NCI-H1417 treated with DMSO at 0.1 percent for 48 hours (cell line): ENCODE measurements around the gene CHSY1.

Experiments
- DNase-seq: peaks from one replicate; lab custom pipeline; 2025; lab: John Stamatoyannopoulos, UW

CHSY1 gene

DNA sequence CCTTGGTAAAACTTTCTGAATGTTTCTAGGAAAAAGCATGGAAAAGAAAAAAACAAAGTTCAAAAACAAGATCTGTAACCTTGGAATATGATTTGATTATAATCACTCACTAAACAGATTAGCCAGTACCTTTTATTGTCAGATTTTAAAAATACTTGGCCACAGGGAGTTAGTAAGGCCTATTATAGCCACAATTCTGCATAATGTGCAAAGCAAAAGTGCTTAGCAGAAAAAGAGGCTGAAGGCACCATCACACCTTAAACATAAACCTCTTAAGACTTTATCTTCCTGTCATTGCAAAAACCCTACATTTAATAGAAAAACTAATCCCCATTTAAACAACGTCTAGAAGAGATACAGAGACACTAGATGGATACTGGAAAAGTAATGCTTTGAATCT lies 41.8 kb downstream of the CHSY1 start:
- no peak for DNase-seq

DNA sequence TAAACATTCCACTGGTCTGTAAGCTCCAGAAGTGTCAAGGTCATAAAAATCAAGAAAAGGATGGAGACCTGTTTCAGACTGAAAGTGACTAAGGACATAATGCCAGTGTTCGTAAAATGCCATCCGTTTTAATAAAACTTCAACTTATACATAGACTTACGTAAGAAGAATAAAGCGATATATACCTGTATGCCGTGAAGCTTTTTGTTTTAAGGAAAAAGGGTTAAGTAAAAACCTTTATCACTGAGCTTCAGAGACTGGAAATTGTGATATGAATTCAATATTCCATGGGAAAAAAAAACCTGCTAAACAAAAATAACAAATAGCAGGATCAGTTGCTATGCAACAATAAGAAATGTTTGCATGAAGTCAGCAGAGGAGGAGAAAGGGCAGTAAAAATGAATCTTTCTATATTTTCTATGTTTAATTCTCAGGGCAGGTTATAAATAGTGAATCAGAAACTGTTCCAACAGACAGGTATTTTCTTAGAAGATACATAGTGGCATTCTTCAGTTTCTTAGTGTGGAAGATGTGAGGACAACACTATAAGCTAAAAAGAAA lies 42.5 kb downstream of the CHSY1 start:
- no peak for DNase-seq

DNA sequence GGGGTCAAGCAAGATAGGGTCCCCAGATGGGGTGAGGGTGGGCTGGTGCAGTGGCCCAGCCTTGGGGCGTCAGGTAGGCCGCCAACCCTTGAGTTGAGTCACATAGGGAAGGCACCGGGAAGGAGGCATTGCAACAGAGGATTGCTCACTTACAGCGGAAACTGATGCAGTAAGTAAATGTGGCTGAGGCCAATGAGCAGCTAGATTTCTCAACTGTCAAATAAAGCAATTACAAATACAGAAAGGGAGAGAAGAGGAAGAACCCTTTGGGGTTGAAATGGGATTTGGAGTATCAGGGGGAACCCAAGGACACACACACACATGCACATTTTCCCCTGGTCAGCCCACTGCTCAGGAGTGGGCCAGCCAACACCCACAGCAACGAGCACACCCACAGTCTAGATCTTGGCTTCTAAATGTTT lies 44.0 kb downstream of the CHSY1 start:
- DNase-seq, result no peak

DNA sequence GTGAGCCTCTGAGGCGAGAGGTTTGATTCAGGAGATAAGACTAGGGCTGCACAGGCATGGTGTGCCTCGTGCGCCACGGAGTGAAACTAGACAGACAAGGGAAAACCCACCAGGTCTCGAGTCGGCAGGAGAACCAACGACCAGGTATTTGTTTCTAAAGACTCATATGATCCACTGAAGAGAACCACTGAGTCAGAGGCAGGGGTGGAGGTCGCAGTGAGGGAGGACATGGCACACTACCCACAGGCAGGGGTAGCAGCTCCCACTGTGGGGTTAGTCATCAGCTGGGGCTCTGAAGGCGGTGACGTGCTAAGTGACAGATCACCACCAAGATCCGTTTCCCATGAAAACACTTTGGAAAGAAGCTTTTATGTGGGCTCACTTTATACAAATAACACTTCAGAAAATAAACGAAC lies 45.7 kb downstream of the CHSY1 start:
- no peak for DNase-seq

DNA sequence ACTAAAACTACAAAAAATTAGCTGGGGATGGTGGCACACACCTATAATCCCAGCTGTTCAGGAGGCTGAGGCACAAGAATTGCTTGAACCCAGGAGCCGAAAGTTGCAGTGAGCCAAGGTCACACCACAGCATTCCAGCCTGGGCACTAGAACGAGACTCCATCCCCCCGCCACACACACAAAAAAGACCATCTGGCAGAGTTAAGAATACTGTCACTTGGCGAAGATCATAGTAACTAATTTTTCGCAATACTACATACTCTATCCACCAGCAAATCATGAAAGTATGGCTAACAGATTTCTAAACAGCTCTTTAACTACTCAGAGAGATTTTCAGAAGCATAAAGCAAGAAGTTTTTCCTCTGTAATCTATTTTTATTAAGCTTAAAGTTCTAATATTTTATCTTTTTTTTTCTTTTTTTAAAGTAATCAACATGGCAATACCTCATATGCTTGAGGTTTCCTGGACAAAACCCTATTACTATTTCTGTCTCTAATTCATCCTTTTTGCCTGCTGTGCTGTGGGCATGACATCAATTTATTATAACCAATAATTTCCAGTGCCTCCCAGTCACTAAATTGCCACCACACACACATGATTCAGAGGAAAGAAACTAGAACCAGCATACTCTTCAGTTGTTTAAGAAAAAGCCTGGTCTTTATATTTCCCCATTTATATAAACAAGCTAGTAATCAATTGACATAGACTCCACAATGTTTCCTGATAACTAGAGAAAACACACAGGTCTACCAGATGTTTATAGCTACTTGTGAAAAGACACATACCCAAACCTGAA lies 46.9 kb downstream of the CHSY1 start:
- no peak for DNase-seq

DNA sequence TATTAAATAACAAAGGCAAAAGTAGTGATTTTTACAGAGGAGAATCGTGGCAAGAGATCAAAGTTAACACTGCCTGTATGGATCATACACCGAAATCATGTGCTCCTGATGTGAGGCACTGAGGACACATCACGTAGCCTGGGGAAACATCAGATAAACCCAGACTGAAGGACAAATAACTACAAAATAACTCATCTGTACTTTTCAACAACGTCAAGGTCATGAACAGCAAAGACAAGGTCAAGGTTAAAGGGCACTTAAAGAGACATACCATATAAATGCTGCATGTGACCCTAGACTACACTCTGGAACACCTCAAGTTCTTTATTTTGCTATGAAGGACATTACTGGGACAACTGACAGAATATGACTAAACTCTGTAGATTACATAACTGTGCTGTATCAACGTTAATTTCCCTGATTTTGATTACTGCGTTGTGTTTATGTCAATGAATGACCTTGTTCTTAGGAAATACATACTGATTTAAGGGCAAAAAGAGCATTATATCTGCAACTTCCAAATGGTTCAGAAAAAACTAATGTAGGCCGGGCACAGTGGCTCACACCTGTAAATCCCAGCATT lies 48.1 kb downstream of the CHSY1 start:
- no peak for DNase-seq

DNA sequence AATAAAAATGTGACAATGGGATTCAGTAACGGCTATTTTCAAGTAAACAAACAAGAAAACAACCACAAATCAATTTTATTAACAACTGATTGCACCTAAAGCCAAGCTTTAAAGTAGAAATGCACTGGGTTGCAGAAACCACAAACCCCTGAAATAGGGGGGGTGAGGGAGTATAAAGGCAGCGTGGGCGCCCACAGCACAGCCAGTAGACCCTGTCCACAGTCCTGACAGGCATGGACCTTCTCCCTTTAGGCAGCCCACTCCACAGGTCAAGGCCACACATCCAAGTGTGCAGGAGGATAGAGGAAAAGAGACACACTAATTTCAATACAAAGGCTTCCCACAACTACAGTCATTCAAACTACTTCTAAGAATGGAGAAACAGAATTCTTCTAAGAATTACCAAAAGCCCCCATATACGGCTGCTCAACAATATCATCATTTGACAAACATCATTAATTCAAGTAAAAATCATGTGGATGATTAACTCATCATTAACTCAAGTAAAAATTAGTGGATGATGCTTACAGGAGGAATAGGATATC lies 48.7 kb downstream of the CHSY1 start:
- no peak for DNase-seq

DNA sequence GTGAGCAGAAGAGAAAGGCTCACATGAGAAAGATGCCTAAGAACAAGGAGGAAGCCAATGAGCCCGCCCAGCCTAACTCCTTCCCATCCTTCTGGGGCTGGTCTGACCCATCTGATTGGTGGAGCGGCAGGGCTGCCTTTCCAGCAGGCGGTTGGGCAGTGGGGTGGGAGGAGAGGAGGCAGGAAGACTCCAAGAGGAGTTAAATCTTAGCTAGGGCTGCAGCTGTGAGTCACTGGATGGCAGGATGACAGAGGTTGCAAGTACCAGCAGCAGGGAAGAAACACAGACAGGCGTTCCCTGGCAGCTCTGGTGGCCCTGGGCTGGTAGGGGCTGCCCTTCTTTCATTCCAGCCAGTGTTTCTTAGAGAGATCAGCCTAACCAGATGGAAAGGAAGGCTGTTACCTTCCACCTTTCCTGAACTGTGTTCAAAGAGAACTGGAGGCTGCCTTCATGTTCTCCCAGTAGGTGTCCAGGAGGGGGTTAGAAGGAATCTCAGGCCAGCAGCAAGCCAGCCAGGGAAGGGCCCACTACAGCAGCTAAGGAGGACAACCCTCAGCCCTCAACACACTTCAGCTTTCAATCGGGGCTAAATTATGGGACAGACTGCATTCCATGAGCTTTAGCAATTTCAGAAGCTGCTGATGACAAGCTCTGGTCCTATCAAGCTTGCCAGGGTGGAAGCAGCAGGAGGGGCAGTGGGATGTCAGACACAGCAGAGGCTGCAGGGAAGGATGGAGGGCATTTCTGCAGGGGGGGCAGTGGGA lies 50.3 kb downstream of the CHSY1 start:
- DNase-seq, result no peak

DNA sequence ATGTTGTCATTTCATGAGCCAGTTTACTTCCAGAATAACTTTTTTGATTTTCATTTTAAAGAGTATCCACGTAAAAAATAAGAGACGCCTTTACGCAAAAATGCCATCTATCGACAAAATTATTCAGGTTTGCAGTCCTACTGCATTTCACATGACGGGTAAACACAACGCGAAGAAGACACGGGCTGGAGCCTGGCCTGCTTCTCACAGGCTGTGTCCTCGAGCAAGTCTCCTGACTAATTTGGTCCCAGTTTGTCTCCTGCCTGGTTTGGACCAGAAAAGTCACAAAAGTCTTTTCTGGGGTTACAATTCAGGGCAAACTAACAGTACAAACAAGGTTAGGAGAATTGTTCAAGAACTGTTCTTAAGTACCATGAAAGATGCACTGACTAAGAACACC lies 51.7 kb downstream of the CHSY1 start:
- no peak for DNase-seq

DNA sequence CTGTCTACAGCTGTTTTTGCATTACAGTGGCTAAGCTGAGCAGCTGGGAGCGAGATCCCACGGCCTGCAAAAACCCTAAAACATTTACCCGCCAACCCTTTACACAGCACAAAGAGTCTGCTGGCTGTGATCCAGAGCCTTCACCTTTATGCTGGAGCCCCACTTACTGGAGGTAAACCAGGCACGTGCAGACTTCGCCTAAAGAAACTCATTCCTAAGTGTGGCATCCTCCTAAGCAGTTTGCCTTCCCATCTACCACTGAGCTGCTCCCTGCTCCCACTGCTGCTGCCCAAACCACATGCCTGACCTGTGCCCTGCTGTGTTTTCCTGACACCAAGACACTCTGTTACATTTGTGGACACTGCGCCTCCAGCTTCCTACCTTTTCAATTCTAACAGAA lies 53.0 kb downstream of the CHSY1 start:
- DNase-seq, result no peak

DNA sequence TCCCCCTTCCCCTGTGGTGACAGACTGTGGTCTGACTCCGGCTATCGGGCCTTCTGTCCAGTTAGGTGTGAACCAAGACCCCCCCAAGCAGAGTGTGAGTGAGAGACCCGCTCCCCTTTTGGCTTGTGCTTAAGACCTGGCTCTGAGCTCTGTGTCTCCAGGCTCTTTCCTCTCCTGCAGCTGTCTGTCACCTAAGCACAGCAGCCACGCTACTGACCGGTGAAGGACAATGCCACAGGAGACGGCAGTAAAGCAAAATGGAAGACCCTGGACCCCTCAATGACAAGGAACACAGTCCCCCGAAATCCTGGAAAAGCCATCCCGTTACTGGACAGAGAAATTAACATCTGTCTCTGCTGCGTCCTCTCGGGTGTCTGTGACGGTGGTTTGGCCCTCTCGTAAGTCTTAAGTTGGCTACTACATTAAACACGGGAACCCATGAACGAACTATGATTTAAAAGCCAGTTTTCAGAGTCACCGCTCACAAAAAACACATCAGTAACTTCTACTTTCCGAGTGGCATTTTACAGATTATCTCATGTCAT lies 53.7 kb downstream of the CHSY1 start:
- DNase-seq, result no peak

DNA sequence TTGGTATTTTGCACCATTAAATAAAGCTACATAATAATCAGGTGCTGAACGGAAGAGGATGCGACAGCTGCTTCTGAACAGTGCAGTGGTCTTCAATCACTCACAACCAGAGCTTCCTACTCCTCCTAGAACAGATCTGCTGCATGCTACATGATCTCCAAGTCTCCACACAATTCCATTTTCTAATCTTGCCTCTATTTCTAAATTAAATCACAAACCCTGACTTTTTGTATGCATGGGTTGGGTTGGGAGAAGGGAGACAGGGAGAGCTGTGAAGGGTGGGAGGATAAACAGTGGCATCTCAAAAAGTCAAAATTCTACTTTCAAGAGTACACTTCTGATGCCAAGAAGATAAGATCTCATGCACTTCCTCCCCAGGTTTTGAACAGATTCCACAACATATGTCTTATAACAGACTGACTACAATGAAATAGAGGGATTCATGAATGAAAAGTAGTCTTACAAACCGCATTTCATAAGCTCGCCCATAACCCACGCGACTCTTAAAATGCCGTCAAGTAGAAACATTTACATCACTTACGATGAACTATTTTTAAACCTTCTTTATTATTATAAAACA lies 57.2 kb downstream of the CHSY1 start:
- DNase-seq, result no peak

DNA sequence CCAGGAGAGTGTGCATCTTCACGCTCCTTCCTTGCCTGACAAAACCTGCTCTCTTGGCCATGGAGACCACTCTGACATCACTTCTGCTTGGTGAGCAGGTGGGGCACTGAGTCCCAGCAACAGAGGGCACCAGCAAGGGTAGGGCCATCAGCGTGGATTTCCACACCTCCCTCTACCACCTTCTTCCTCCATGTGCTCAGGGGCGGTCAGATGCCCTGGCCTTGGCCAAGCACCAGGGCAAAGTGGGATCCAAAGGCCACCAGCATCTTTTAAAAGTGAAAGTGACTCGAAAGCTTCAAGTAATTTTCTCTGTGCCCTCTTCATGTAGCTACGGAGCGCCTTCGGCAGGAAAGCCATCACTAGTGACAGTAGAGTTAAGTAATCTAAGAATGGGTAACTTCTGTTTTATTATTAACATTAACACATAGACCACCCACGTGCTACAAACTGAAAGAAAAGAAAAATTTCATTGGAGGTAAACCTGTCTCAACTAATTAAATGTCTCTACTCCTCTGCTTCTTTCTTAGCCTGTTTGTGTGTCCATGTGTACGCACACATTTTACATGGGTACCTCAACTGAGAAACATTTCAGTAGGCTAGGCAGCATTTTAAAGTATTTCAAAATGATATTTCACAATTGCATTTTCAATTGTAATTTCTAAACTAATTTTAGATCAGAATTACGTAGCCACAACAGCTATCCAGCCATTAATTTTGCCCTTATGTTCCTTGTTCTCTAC lies 57.9 kb downstream of the CHSY1 start:
- DNase-seq, result no peak

DNA sequence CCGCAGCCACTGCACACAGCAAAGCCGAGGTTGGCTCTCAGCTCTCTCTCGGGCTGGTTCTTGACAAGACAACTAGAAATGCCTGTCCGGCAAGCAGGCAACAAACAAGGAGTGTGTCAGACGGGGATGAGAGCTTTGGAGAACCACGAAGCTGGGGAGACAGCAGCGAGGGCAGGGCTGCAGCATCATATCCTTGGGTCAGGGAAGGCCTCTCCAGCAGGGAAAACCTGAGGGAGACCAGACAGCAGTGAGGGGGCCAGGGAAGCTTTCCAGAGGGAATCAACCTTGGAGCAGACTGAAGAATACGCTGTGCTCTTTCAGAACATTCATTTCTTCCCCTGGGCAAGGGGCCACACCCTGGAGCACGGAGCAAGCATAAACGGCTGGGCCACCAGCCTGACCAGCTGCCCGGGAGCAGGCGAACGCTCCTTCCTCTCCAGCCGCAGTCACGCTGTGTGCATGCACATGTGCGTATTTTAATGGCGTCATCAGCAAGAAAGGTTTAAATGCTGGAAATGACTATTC lies 58.7 kb downstream of the CHSY1 start:
- DNase-seq, result no peak

DNA sequence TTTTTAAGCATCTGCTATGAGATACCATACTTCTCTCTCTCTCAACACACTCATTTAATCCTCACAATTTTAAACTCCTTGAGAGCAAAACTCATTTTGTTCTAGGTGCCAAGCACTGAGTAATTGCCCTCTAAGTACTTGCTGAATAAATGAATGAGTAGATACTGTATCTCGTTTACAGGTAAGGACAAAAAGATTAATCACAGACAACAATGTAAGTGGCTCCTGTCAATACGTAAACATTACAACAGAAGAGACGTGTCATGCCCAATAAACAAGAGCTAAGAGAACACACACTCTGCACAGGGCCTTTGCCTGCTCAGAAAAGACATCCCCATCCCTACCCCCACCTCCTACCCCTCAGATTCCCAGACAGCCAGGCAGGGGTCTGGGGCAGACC lies 59.8 kb downstream of the CHSY1 start:
- no peak for DNase-seq

DNA sequence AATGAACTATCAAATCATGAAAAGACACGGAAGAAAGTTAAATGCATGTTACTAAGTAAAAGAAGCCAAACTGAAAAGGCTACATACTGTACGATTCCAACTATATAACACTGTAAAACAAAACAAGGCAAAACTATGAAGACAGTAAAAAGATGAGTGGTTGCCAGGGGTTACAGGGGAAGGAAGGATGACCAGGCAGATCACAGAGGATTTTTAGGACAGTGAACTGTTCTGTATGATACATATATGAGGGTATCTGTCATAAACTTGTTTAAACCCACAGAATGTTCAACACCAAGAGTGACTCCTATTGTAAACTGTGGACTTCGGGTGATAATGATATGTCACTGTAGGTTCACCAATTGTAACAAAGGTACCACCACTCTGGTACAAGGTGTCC lies 60.6 kb downstream of the CHSY1 start:
- DNase-seq, result no peak

DNA sequence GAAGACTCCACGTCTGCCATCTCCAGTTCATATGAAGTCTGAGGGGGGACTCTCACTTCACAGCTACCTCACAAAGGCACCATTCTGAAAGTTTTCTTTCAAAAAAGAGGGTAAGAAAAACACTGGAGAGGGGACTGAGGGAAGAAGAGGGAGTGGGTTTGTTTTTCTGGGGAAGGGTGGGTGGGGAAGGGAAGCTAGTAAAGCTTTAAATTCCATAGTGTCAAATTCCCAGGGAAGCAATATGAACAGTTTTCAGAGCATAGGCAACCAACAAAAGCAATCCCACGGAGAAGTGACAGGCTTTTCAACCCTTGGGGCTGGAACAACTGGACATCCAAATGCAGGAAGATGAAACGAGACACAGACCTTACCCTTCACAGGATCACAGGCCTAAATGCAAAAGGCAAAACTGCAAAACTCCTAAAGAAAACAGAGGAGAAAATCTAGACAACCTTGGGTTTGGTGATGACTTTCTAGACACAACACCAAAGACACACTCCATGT lies 61.7 kb downstream of the CHSY1 start:
- no peak for DNase-seq

DNA sequence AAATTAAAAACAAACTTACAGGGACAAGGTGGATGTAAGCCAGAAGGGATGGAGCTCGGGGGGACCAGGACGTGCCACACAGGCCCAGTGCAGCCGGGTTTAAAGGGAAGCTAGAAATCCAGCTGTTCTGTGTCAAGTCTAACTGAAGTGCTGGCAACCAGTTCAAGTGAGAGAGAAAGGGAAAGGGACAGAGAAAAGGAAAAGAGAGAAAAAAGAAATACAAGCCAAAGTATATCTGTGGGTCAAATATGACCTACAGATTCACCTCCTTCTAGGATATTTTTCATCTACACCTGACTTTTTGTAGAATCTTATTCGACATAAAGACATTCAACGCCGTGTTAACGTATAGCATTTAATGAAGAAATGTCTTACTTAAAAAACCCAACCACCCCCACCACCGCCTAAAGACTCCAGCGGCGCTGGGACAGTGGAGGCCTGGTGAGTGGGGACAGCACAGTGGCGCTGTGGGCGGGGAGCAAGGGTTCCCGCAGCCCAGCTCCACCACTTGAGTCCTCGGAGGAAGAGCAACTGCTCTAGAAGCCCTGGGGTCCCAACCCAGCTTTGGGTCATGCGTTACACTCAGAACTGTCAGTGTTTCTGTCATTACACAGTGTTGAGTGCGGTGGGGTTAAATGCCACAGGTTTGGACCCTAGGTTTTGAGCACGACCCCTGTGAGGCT lies 62.3 kb downstream of the CHSY1 start:
- no peak for DNase-seq

DNA sequence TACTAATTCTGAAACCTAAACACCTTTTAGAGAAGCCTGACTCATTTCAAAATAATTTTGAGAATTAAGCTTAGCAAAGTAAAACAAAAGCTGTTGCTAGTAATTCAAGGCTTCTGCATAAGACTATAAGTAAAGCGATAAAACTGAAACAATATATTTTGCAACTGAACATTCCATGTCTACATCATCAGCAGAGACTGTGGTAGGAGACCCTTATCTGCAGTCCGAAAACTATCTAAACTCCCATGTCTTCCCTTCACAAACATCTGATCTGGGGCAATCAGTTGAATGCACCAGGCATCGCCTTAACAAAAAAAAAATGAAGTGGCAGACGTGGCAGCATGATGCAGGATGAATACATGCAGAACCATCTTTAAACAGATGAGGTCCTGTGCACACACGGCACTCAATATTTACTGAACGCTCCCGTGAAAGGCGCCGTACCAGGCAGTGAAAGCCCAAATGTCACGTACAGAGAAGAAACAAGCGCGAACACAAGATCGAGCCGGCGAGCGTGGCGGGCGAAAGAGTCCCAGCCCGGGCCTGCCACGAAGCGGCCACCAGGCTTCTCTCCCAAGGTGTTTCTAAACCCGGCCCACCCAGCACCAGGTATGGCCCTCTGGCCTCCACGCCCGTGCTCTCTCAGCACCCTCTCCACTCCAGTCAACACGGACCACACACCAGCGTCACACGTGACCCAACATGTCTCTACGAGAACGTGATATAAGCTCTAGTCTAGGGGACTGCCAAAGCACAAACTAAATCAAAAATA lies 63.0 kb downstream of the CHSY1 start:
- DNase-seq, result no peak
